Naive thymus-derived CD4-positive, alpha-beta T cell (primary cell): ENCODE measurements around the gene LAIR1. TPM values are rescaled to one million over a fixed set of nuclear protein-coding genes. Genes with fewer than 3 reads are reported as not detected.
A peak's percentile ranks its signal among the peaks of the same experiment; 100 is the strongest.
"Not testable (repeated sequence)": the region's sequence is repeated elsewhere in the genome, so short reads cannot be mapped to it uniquely, and the experiment has no call there.

Experiments
- ATAC-seq: fragments of 150-1000 bp; cut with Tn5 transposase; 2 replicates; pipeline ENCODE4 v1.10.0; 2021; ENCODE audit warnings: mild to moderate bottlenecking, moderate library complexity
- CTCF ChIA-PET: fragments of 350-600 bp; sonication (Branson Sonifier 250); formaldehyde crosslinking; loops from one replicate; lab custom pipeline; 2021; ENCODE audit warnings: antibody characterized with exemption; lab: Charles Lee
- POLR2A ChIA-PET: fragments of 350-600 bp; sonication (Branson Sonifier 250); formaldehyde crosslinking; loops from one replicate; lab custom pipeline; 2021; ENCODE audit warnings: antibody characterized with exemption, inconsistent platforms; lab: Charles Lee
- DNase-seq, 9 donors: peaks; one replicate each; pipeline versions ENCODE4 v3.0.0 to v3.0.0-alpha.2; 2020 to 2022; ENCODE audit warnings: mixed read lengths in 1 of 9
- H3K27ac ChIP-seq: one replicate; pipeline ENCODE4 v1.7.0; 2013; ENCODE audit warnings: mild to moderate bottlenecking, low read depth, low read length, moderate library complexity
- H3K27me3 ChIP-seq, 2 donors: one replicate each; pipeline ENCODE4 v1.7.0; 2013; ENCODE audit warnings: low read length in 2 of 2, mild to moderate bottlenecking in 2 of 2, moderate library complexity in 2 of 2; ENCODE audit not compliant: control insufficient read depth in 2 of 2, insufficient read depth in 2 of 2
- H3K36me3 ChIP-seq, 3 experiments: 1 replicate in 2 of 3; 2 replicates in 1 of 3; pipeline ENCODE4 v1.7.0; 2013; ENCODE audit warnings: low read length in 3 of 3, mild to moderate bottlenecking in 3 of 3, moderate library complexity in 1 of 3; ENCODE audit not compliant: insufficient read depth in 3 of 3, control insufficient read depth in 2 of 3
- H3K4me1 ChIP-seq, 2 donors: one replicate each; pipeline ENCODE4 v1.7.0; 2013; ENCODE audit warnings: low read length in 2 of 2, mild to moderate bottlenecking in 2 of 2, moderate library complexity in 1 of 2; ENCODE audit not compliant: control insufficient read depth in 2 of 2, insufficient read depth in 2 of 2
- H3K4me3 ChIP-seq: 2 replicates; pipeline ENCODE4 v1.7.0; 2013; ENCODE audit warnings: mild to moderate bottlenecking, low read length
- H3K9me3 ChIP-seq, 3 experiments: 1 replicate in 2 of 3; 2 replicates in 1 of 3; pipeline ENCODE4 v1.7.0; 2013; ENCODE audit warnings: low read length in 3 of 3; ENCODE audit not compliant: control insufficient read depth in 2 of 3
- H3K27ac Mint-ChIP-seq, 9 donors: one replicate each; pipeline ENCODE4 v1.8.0; 2020 to 2022; ENCODE audit warnings: mixed read lengths in 9 of 9, mild to moderate bottlenecking in 8 of 9, moderate library complexity in 5 of 9, inconsistent platforms in 2 of 9
- H3K27me3 Mint-ChIP-seq, 5 donors: one replicate each; pipeline ENCODE4 v1.8.0; 2021 to 2022; ENCODE audit warnings: mixed read lengths in 5 of 5, mild to moderate bottlenecking in 1 of 5
- H3K36me3 Mint-ChIP-seq, 5 donors: one replicate each; pipeline ENCODE4 v1.8.0; 2020 to 2022; ENCODE audit warnings: mixed read lengths in 5 of 5, mild to moderate bottlenecking in 3 of 5, inconsistent platforms in 1 of 5
- H3K4me1 Mint-ChIP-seq, 7 donors: one replicate each; pipeline ENCODE4 v1.8.0; 2020 to 2022; ENCODE audit warnings: mixed read lengths in 7 of 7, mild to moderate bottlenecking in 3 of 7, inconsistent platforms in 1 of 7
- H3K4me3 Mint-ChIP-seq, 10 donors: one replicate each; pipeline ENCODE4 v1.8.0; 2020 to 2022; ENCODE audit warnings: mild to moderate bottlenecking in 10 of 10, mixed read lengths in 10 of 10, moderate library complexity in 6 of 10, inconsistent platforms in 2 of 10
- H3K9me3 Mint-ChIP-seq, 11 donors: one replicate each; pipeline ENCODE4 v1.8.0; 2020 to 2022; ENCODE audit warnings: mixed read lengths in 11 of 11, mild to moderate bottlenecking in 4 of 11, inconsistent platforms in 1 of 11, moderate library complexity in 1 of 11
- intact Hi-C, 2 donors: fragments of 100-400 bp; cut with micrococcal nuclease; formaldehyde crosslinking; loops; one replicate each; pipeline ENCODE4 v1.15.1; 2023
- polyA plus RNA-seq, 2 donors: library from polyadenylated mRNA; unstranded; fragments of 300-500 nt; fragmentation: Illumina TruSeq; gene quantifications; one replicate each; pipeline ENCODE4 v1.2.3, GENCODE V29; 2021
- total RNA-seq, 6 experiments: library from RNA in 5 of 6; stranded (reverse) in 5 of 6; gene quantifications; 1 replicate in 5 of 6; 2 replicates in 1 of 6; pipeline ENCODE4 v1.2.3 and lab custom pipeline; 2021 to 2026

Gene LAIR1
- total and polyA plus RNA-seq, 7 experiments from 2014 or later, result 47.0 to 98.1 (median 82.3) TPM

- H3K9me3 ChIP-seq, H3K27me3 ChIP-seq, H3K36me3 ChIP-seq, H3K9me3 Mint-ChIP-seq, H3K27ac ChIP-seq, ATAC-seq: not testable (repeated sequence)
- ChIA-PET CTCF (interaction anchor here (1.2 kb wide), 1 partner anchor 15 kb away, joined by 9 read pairs; no protein-coding TSS in a partner anchor), POLR2A (interaction anchor here (0.6 to 2.4 kb wide), 3 partner anchors 13 to 15 kb away, joined by 4 to 12 read pairs (median 6); no protein-coding TSS in a partner anchor)
- peaks cover 0 to 25% (median 0%) of the 10 kb centered on the region in 5 donors for H3K36me3 Mint-ChIP-seq
- Histone ChIP-seq H3K4me1 (peaks cover 51 to 75% of the 10 kb centered on the region in 2 donors), H3K4me3 (peak overlapping the region; percentile 21)
- H3K4me3 Mint-ChIP-seq, result peak overlapping the region; percentile 58 to 95 (median 88)
- intact Hi-C loops, result loop anchor here in 1 of 2 donors (10.0 kb wide), 1 partner anchor 511 kb away; the partner anchor contains the start of gene MYADM
- DNase-seq, result peak in 2 of 9 donors; percentile 30 to 39
- H3K27me3 Mint-ChIP-seq, result peaks cover 0 to 40% (median 0%) of the 10 kb centered on the region in 5 donors
- peaks cover 54 to 95% (median 83%) of the 10 kb centered on the region in 7 donors for H3K4me1 Mint-ChIP-seq
- H3K27ac Mint-ChIP-seq, result peak overlapping the region in 8 of 9 donors; percentile 36 to 94 (median 86)
Measured at GRCh38 chr19:54375181-54375938, 10.6 kb upstream of the LAIR1 start.

DNA sequence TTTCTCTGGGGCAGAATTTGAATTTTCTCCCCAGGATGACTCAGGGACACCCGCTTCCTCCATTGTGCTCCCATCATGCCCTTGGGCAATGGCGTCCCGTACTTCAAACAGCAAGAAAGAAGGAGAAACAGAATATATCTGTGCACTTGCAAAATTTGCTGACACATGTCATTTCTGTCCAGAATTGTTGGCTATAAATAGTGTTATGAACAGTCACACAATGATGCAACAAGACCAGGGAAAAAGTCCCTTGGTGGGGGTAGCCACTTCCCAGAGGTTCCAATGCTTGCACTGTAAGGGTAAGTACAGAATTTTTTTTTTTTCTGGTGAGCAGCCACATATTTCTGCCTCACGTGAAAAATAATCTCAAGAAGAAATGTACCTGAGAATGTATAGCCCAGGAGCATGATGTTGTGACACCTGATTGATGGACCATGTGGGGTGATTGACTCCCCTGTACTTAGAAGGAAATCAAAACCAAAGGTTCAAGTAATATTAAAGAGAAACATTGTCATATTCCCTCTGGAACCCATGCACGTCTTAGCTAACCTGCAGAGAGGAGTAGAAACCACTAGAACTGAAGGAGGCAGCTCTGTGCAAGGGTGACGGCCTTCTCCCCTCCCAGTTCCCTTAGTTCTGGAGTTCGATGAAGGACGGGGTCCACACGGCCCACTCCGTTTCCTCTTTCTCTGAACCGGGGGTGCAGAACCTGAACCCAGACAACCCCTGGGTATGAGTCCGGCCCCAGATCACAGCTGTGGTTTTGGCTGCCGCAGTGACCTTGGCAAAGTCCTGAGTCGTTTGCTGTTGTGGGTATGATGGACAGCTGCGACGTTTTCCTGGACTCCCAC, 9.3 kb upstream of the LAIR1 start:
- peak overlapping the region in 6 of 9 donors; percentile 14 to 79 (median 46) for H3K27ac Mint-ChIP-seq
- Histone ChIP-seq H3K9me3 (no peaks in the 10 kb centered on the region), H3K27ac (no peak overlapping the region), H3K4me1 (peaks cover 50 to 67% of the 10 kb centered on the region in 2 donors), H3K36me3 (no peaks in the 10 kb centered on the region), H3K27me3 (no peaks in the 10 kb centered on the region), H3K4me3 (no peak overlapping the region)
- peaks cover 0 to 41% (median 0%) of the 10 kb centered on the region in 5 donors for H3K27me3 Mint-ChIP-seq
- DNase-seq (no peak), ATAC-seq (peak; percentile 56)
- H3K4me1 Mint-ChIP-seq, result peaks cover 54 to 89% (median 79%) of the 10 kb centered on the region in 7 donors
- intact Hi-C loops, result loop anchor here in 1 of 2 donors (10.0 kb wide), 1 partner anchor 509 kb away; the partner anchor contains the start of gene MYADM
- H3K36me3 Mint-ChIP-seq, result peaks cover 0 to 24% (median 0%) of the 10 kb centered on the region in 5 donors
- ChIA-PET CTCF (interaction anchor here (1.2 to 2.9 kb wide), 3 partner anchors 14 to 17 kb away, joined by 9 to 17 read pairs (median 13); no protein-coding TSS in a partner anchor), POLR2A (interaction anchor here (2.3 to 2.6 kb wide), 3 partner anchors 11 to 15 kb away, joined by 4 to 12 read pairs (median 7); no protein-coding TSS in a partner anchor)
- peaks cover 0 to 6% (median 0%) of the 10 kb centered on the region in 11 donors for H3K9me3 Mint-ChIP-seq
- H3K4me3 Mint-ChIP-seq, result peak overlapping the region; percentile 40 to 95 (median 88)

GRCh38 chr19:54371453-54371852, 6.7 kb upstream of the LAIR1 start:
- peaks cover 0 to 35% (median 0%) of the 10 kb centered on the region in 5 donors for H3K27me3 Mint-ChIP-seq
- POLR2A ChIA-PET, result interaction anchor here (0.6 to 2.6 kb wide), 7 partner anchors 9 to 1232 kb away, joined by 3 to 15 read pairs (median 6); partner anchors contain the start of gene LENG8
- peaks cover 48 to 87% (median 76%) of the 10 kb centered on the region in 7 donors for H3K4me1 Mint-ChIP-seq
- H3K36me3 ChIP-seq, H3K27ac ChIP-seq, ATAC-seq, DNase-seq, H3K9me3 ChIP-seq, H3K9me3 Mint-ChIP-seq, H3K27me3 ChIP-seq: not testable (repeated sequence)
- CTCF ChIA-PET, result interaction anchor here (1.4 to 2.9 kb wide), 3 partner anchors 11 to 20 kb away, joined by 5 to 17 read pairs (median 13); no protein-coding TSS in a partner anchor
- Histone ChIP-seq H3K4me1 (peaks cover 53 to 63% of the 10 kb centered on the region in 2 donors), H3K4me3 (peak overlapping the region; percentile 15)
- H3K4me3 Mint-ChIP-seq, result peak overlapping the region; percentile 61 to 96 (median 80)
- peak overlapping the region in 8 of 9 donors; percentile 57 to 95 (median 77) for H3K27ac Mint-ChIP-seq
- peaks cover 0 to 21% (median 0%) of the 10 kb centered on the region in 5 donors for H3K36me3 Mint-ChIP-seq
- intact Hi-C loops, result loop anchor here in 1 of 2 donors (1.0 to 10.0 kb wide), 2 partner anchors 17 to 507 kb away; partner anchors contain the start of gene MYADM

- intact Hi-C loops, result loop anchor here (1.0 to 10.0 kb wide), 2 partner anchors 8 to 506 kb away; partner anchors contain the start of gene MYADM (in 1 of the 2)
- Mint-ChIP-seq H3K36me3 (peaks cover 0 to 23% (median 4%) of the 10 kb centered on the region in 5 donors), H3K27ac (peak overlapping the region; percentile 55 to 96 (median 90)), H3K27me3 (peaks cover 0 to 36% (median 0%) of the 10 kb centered on the region in 5 donors), H3K4me1 (peaks cover 48 to 89% (median 75%) of the 10 kb centered on the region in 7 donors), H3K4me3 (peak overlapping the region; percentile 80 to 96 (median 90))
- not testable (repeated sequence) for H3K27me3 ChIP-seq, H3K36me3 ChIP-seq, H3K9me3 Mint-ChIP-seq, H3K9me3 ChIP-seq
- ChIA-PET CTCF (interaction anchor here (1.3 to 2.7 kb wide), 2 partner anchors 18 to 21 kb away, joined by 6 to 8 read pairs; no protein-coding TSS in a partner anchor), POLR2A (interaction anchor here (0.7 to 4.1 kb wide), 5 partner anchors 10 to 199 kb away, joined by 3 to 39 read pairs (median 4); no protein-coding TSS in a partner anchor)
- Histone ChIP-seq H3K4me3 (peak overlapping the region; percentile 47), H3K27ac (peak overlapping the region; percentile 45), H3K4me1 (peaks cover 56 to 60% of the 10 kb centered on the region in 2 donors)
- ATAC-seq (peak; percentile 72), DNase-seq (peak in 8 of 9 donors; percentile 53 to 83 (median 77))
Measured at GRCh38 chr19:54370434-54370796, 5.7 kb upstream of the LAIR1 start.

DNA sequence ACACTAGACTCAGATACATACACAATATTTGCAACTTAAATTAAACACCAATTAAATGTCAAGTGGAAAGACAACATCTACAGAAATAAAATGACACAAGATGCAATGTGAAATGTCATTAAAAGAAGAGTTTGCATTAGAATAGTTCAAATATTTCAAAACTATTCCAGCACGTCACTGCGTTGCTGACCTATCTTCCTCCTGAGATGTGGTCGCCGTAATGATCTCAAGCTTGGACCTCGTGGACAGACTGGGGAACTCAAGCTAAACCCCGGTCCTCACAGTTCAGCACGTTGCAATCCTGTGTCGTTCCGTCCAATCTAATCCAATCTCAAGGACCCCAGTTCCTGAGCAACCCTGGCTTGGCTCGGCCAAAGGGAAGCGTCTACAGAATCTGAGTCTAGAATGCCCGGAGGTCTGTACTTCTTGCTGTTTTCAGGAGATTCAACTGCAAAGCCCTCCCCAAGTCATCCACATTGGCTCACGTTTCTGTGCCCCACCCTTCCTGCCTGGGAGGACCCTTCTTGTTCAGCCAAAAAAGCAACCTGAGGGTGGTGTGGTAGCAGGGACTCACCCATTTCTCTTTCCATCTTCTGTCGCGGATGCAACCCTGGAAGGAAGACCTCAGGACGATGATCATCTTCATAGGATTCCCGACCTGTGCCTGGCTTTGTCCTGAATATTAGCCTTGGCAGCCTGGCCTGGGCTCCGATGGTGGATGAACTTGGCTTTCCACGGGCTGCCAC, 5.1 kb upstream of the LAIR1 start:
- DNase-seq, result peak in 1 of 9 donors; percentile 38
- H3K27me3 ChIP-seq, H3K9me3 ChIP-seq, H3K9me3 Mint-ChIP-seq, H3K36me3 ChIP-seq, ATAC-seq: not testable (repeated sequence)
- ChIA-PET CTCF (interaction anchor here (0.6 to 2.7 kb wide), 4 partner anchors 19 to 45 kb away, joined by 3 to 8 read pairs (median 5); no protein-coding TSS in a partner anchor), POLR2A (interaction anchor here (0.7 to 4.1 kb wide), 5 partner anchors 8 to 198 kb away, joined by 3 to 39 read pairs (median 4); no protein-coding TSS in a partner anchor)
- peaks cover 0 to 19% (median 4%) of the 10 kb centered on the region in 5 donors for H3K36me3 Mint-ChIP-seq
- peak overlapping the region; percentile 47 for H3K4me3 ChIP-seq
- H3K4me3 Mint-ChIP-seq, result peak overlapping the region; percentile 80 to 96 (median 90)
- H3K4me1 Mint-ChIP-seq, result peaks cover 44 to 89% (median 74%) of the 10 kb centered on the region in 7 donors
- intact Hi-C loops, result loop anchor here (1.0 to 10.0 kb wide), 2 partner anchors 8 to 505 kb away; partner anchors contain the start of gene MYADM (in 1 of the 2)
- peaks cover 59 to 60% of the 10 kb centered on the region in 2 donors for H3K4me1 ChIP-seq
- peak overlapping the region; percentile 55 to 96 (median 90) for H3K27ac Mint-ChIP-seq
- peak overlapping the region; percentile 61 for H3K27ac ChIP-seq
- H3K27me3 Mint-ChIP-seq, result peaks cover 0 to 33% (median 0%) of the 10 kb centered on the region in 5 donors
